Mucosa of descending colon (tissue), 3 donors: ENCODE measurements around the gene CFL1. TPM values are rescaled to one million over a fixed set of nuclear protein-coding genes. Genes with fewer than 3 reads are reported as not detected.

Experiments
- ATAC-seq: fragments of 200-7000 bp; cut with Tn5 transposase; one replicate; pipeline ENCODE4 v1.9.1; 2020; ENCODE audit warnings: mild to moderate bottlenecking, moderate library complexity
- DNase-seq, 3 donors: peaks; one replicate each; pipeline ENCODE4 v3.0.0-alpha.2; 2020
- H3K36me3 ChIP-seq: fragments of 200-600 bp; one replicate; pipeline ENCODE4 v1.8.0; 2021; ENCODE audit warnings: low read depth, mild to moderate bottlenecking
- H3K4me1 ChIP-seq: fragments of 200-600 bp; one replicate; pipeline ENCODE4 v1.8.0; 2021; ENCODE audit warnings: low read depth, mild to moderate bottlenecking
- H3K4me3 ChIP-seq: fragments of 200-600 bp; one replicate; pipeline ENCODE4 v1.8.0; 2021; ENCODE audit warnings: mild to moderate bottlenecking
- H3K9me3 ChIP-seq: fragments of 200-600 bp; one replicate; pipeline ENCODE4 v1.8.0; 2021; ENCODE audit warnings: mild to moderate bottlenecking
- CTCF ChIP-seq: fragments of 200-600 bp; IDR thresholded peaks from one replicate; pipeline ENCODE4 v1.8.0; 2022; ENCODE audit warnings: antibody characterized with exemption, mild to moderate bottlenecking
- intact Hi-C, 2 donors: fragments of 100-400 bp; cut with DNase I in 1 of 2; cut with micrococcal nuclease in 1 of 2; formaldehyde crosslinking; loops; one replicate each; pipeline versions ENCODE4 v1.11.0 to v1.11.1; 2022; cut with DNase I, micrococcal nuclease
- total RNA-seq, 3 donors: library from RNA; stranded (reverse); fragmentation: NEBNext Ultra II Directional in 2 of 3; extraction: Animal tissue kit (Norgen Biotek cat#: 25700) in 2 of 3; gene quantifications; one replicate each; pipeline versions ENCODE4 v1.2.1 to v1.2.4, GENCODE V29; 2021 to 2023
- donor health status: DM: no; HTN: no; CAD: no; lungs with moderate emphysema.
- donor health status: DM: no; HTN: no; CAD: no.
- donor health status: DM: no; HTN: yes; CAD: no.

The CFL1 gene
- total RNA-seq, 3 donors from 2014 or later, result 1,004 to 2,046 (median 1,725) TPM

GRCh38 chr11:65891219-65892136, 33.5 kb upstream of the CFL1 start:
- Histone ChIP-seq H3K9me3 (no peaks in the 10 kb centered on the region), H3K4me3 (peak overlapping the region; percentile 30), H3K4me1 (peaks cover 31% of the 10 kb centered on the region), H3K36me3 (no peaks in the 10 kb centered on the region)
- ATAC-seq, result no peak
- no peak for TF ChIP-seq CTCF
- intact Hi-C loops, result no loop called here
- peak in 2 of 3 donors; percentile 55 to 71 for DNase-seq

GRCh38 chr11:65890324-65891218, 32.6 kb upstream of the CFL1 start, which contains the start of gene CCDC85B:
TSS of gene CCDC85B (plus strand) at chr11:65890673. CDS start at chr11:65890784, 111 bp downstream.
- Histone ChIP-seq H3K4me1 (peaks cover 31% of the 10 kb centered on the region), H3K36me3 (no peaks in the 10 kb centered on the region), H3K9me3 (no peaks in the 10 kb centered on the region), H3K4me3 (peak within 1 kb of the TSS; percentile 30)
- peak; percentile 85 for ATAC-seq
- intact Hi-C loops, result no loop called here
- DNase-seq, result peak; percentile 99
- TF ChIP-seq CTCF, result no peak

- H3K36me3 ChIP-seq, result no peaks in the 10 kb centered on the region
Measured at GRCh38 chr11:65888163-65888814, 30.3 kb upstream of the CFL1 start, which contains the start of gene FIBP. TSS of gene FIBP (minus strand) at chr11:65888471. CDS start at chr11:65888418, 53 bp downstream.

GRCh38 chr11:65887723-65888162, 29.8 kb upstream of the CFL1 start:
- ATAC-seq, result peak; percentile 2
- intact Hi-C loops, result loop anchor here (10.0 kb wide), 1 partner anchor 97 kb away; no protein-coding TSS in a partner anchor

More at GRCh38 chr11:65888163-65888814, 30.3 kb upstream of the CFL1 start, which contains the start of gene FIBP:
- ATAC-seq (peak; percentile 82), DNase-seq (peak; percentile 98 to 99 (median 99))
- peaks cover 33% of the 10 kb centered on the region for H3K4me1 ChIP-seq
- intact Hi-C loops, result loop anchor here (10.0 kb wide), 1 partner anchor 97 kb away; no protein-coding TSS in a partner anchor
- H3K4me3 ChIP-seq, result peak within 1 kb of the TSS; percentile 38
- H3K9me3 ChIP-seq, result no peaks in the 10 kb centered on the region
- TF ChIP-seq CTCF, result peak; percentile 95

More at GRCh38 chr11:65887723-65888162, 29.8 kb upstream of the CFL1 start:
- no peaks in the 10 kb centered on the region for H3K9me3 ChIP-seq
- no peak for TF ChIP-seq CTCF
- peaks cover 33% of the 10 kb centered on the region for H3K4me1 ChIP-seq
- DNase-seq, result peak in 1 of 3 donors; percentile 81
- H3K4me3 ChIP-seq, result peak overlapping the region; percentile 38
- no peaks in the 10 kb centered on the region for H3K36me3 ChIP-seq
